Activated CD4-positive, alpha-beta T cell treated with anti-CD3 and anti-CD28 coated beads, Interleukin-2, Interleukin-4, amounts not matched to agents 100 ng/mL and 50 ng/mL, durations not matched to agents 16 hours and 8 hours (primary cell): Measurements from ENCODE around the gene PROS1.
"Not testable (repeated sequence)": the region's sequence is repeated elsewhere in the genome, so short reads cannot be mapped to it uniquely, and the experiment has no call there.

Experiments
- DNase-seq: peaks from one replicate; pipeline ENCODE4 v3.0.0-alpha.2; 2020; ENCODE audit warnings: low spot score

The PROS1 gene

GRCh38 chr3:93873412-93873811 lies 100.3 kb downstream of the PROS1 start:
- DNase-seq, result not testable (repeated sequence)

GRCh38 chr3:93867425-93867824 lies 106.3 kb downstream of the PROS1 start:
- DNase-seq, result no peak

- no peak for DNase-seq
These were observed 112.7 kb downstream of the PROS1 start for GRCh38 chr3:93861017-93861416.

GRCh38 chr3:93855401-93855800 lies 118.3 kb downstream of the PROS1 start:
- DNase-seq, result no peak

GRCh38 chr3:93852228-93852627 lies 121.5 kb downstream of the PROS1 start:
- not testable (repeated sequence) for DNase-seq

- DNase-seq, result no peak
These were observed 129.7 kb downstream of the PROS1 start for GRCh38 chr3:93843981-93844380.

- not testable (repeated sequence) for DNase-seq
These were observed 134.5 kb downstream of the PROS1 start for GRCh38 chr3:93839193-93839592.
